ENCODE measurements around the gene ELAPOR1.

Gene ELAPOR1

DNA sequence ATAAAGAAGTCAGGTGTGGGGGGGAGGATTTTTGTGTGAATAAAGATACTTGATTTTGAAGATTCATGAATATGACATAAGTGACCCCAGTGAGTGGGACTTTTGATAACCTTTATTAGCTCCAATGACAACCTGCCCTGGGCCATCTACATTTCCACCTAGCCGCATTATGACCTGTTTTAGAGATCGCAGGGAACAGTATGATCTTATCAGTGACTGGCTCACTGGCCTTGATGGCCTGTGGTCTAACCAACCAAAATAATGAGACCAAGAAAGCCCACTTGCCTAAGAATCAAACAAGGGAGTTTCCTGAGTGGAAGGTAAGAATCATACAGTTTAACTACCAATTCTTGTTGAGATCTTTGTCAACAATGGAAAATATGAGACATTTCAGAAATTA is 1.8 kb downstream of the ELAPOR1 start:
- no peak overlapping the region for H3K4me3 ChIP-seq (replicated peaks; ENCODE audit: insufficient read depth, low read length)
- H3K27me3 ChIP-seq (ENCODE audit: insufficient read depth, poor library complexity, severe bottlenecking) = peaks cover 19% of the 10 kb centered on the region
- no peak for DNase-seq (ENCODE audit: low read depth in 1 of 2, low spot score in 1 of 2)
- TF ChIP-seq POLR2AphosphoS5 (IDR thresholded peaks at IDR 0.05; ENCODE audit: low read depth) (no peak), SPI1 (IDR thresholded peaks at IDR 0.05; ENCODE audit: borderline replicate concordance, low read depth) (no peak), GABPA (IDR thresholded peaks at IDR 0.05; ENCODE audit: low read depth) (no peak)
- TF ChIP-seq, protein P1, sequence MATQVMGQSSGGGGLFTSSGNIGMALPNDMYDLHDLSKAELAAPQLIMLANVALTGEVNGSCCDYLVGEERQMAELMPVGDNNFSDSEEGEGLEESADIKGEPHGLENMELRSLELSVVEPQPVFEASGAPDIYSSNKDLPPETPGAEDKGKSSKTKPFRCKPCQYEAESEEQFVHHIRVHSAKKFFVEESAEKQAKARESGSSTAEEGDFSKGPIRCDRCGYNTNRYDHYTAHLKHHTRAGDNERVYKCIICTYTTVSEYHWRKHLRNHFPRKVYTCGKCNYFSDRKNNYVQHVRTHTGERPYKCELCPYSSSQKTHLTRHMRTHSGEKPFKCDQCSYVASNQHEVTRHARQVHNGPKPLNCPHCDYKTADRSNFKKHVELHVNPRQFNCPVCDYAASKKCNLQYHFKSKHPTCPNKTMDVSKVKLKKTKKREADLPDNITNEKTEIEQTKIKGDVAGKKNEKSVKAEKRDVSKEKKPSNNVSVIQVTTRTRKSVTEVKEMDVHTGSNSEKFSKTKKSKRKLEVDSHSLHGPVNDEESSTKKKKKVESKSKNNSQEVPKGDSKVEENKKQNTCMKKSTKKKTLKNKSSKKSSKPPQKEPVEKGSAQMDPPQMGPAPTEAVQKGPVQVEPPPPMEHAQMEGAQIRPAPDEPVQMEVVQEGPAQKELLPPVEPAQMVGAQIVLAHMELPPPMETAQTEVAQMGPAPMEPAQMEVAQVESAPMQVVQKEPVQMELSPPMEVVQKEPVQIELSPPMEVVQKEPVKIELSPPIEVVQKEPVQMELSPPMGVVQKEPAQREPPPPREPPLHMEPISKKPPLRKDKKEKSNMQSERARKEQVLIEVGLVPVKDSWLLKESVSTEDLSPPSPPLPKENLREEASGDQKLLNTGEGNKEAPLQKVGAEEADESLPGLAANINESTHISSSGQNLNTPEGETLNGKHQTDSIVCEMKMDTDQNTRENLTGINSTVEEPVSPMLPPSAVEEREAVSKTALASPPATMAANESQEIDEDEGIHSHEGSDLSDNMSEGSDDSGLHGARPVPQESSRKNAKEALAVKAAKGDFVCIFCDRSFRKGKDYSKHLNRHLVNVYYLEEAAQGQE (IDR thresholded peaks at IDR 0.05; ENCODE audit: insufficient replicate concordance, low read depth) = no peak
- TF ChIP-seq, protein P2, sequence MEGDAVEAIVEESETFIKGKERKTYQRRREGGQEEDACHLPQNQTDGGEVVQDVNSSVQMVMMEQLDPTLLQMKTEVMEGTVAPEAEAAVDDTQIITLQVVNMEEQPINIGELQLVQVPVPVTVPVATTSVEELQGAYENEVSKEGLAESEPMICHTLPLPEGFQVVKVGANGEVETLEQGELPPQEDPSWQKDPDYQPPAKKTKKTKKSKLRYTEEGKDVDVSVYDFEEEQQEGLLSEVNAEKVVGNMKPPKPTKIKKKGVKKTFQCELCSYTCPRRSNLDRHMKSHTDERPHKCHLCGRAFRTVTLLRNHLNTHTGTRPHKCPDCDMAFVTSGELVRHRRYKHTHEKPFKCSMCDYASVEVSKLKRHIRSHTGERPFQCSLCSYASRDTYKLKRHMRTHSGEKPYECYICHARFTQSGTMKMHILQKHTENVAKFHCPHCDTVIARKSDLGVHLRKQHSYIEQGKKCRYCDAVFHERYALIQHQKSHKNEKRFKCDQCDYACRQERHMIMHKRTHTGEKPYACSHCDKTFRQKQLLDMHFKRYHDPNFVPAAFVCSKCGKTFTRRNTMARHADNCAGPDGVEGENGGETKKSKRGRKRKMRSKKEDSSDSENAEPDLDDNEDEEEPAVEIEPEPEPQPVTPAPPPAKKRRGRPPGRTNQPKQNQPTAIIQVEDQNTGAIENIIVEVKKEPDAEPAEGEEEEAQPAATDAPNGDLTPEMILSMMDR (IDR thresholded peaks at IDR 0.05; ENCODE audit: insufficient read depth, low read length) = no peak
- H3K27ac ChIP-seq (replicated peaks) = no peak overlapping the region

DNA sequence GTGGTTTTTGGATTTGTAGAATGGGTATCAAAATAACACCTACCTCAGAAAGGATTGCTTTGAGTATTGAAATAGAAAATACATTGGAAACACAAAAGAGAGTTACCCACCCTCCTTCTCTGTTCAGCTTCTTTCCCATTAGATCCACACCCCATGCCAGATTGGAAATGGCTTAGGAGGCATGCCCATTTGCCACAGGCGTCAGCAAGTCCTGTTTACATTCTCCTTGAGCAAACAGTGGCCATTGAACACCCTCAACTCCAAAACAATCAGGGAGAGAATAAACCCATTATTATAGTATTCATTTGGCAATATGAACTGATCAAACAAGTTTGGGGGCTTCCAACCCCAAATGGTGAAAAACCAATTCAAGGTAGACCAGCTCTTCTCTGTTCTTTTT is 2.4 kb downstream of the ELAPOR1 start:
- no peak for DNase-seq (ENCODE audit: low read depth in 1 of 2, low spot score in 1 of 2)
- Histone ChIP-seq H3K4me3 (replicated peaks; ENCODE audit: insufficient read depth, low read length) (no peak overlapping the region), H3K27me3 (ENCODE audit: insufficient read depth, poor library complexity, severe bottlenecking) (peaks cover 19% of the 10 kb centered on the region), H3K27ac (replicated peaks) (no peak overlapping the region)
- TF ChIP-seq, protein P2 (IDR thresholded peaks at IDR 0.05; ENCODE audit: insufficient read depth, low read length) = no peak
- no peak for TF ChIP-seq POLR2AphosphoS5 (IDR thresholded peaks at IDR 0.05; ENCODE audit: low read depth)
- no peak for TF ChIP-seq GABPA (IDR thresholded peaks at IDR 0.05; ENCODE audit: low read depth)
- no peak for TF ChIP-seq SPI1 (IDR thresholded peaks at IDR 0.05; ENCODE audit: borderline replicate concordance, low read depth)
- TF ChIP-seq, protein P1 (IDR thresholded peaks at IDR 0.05; ENCODE audit: insufficient replicate concordance, low read depth) = no peak

DNA sequence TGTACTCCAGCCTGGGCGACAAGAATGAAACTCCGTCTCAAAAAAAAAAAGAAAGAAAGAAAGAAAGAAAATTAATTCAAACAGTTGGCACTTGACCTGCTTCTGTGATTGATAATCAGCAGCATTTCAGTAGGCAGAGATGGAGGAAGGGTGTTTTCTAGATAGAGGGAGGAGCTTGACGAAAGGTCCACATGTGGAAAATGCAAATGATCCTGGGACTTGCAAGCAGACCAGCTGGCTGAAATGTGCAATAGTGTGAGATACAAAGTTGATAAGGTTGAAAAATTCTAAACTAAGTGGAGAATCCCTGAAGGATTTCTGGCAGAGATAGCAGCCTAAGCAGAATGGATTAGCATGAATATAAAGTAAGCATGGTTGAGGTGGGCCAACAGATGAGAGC is 4.2 kb downstream of the ELAPOR1 start:
- DNase-seq (ENCODE audit: low read depth in 1 of 2, low spot score in 1 of 2) = no peak
- no peak for TF ChIP-seq GABPA (IDR thresholded peaks at IDR 0.05; ENCODE audit: low read depth)
- no peak for TF ChIP-seq POLR2AphosphoS5 (IDR thresholded peaks at IDR 0.05; ENCODE audit: low read depth)
- no peak for TF ChIP-seq SPI1 (IDR thresholded peaks at IDR 0.05; ENCODE audit: borderline replicate concordance, low read depth)
- H3K4me3 ChIP-seq (replicated peaks; ENCODE audit: insufficient read depth, low read length) = no peak overlapping the region
- no peak overlapping the region for H3K27ac ChIP-seq (replicated peaks)
- H3K27me3 ChIP-seq (ENCODE audit: insufficient read depth, poor library complexity, severe bottlenecking) = peaks cover 18% of the 10 kb centered on the region

DNA sequence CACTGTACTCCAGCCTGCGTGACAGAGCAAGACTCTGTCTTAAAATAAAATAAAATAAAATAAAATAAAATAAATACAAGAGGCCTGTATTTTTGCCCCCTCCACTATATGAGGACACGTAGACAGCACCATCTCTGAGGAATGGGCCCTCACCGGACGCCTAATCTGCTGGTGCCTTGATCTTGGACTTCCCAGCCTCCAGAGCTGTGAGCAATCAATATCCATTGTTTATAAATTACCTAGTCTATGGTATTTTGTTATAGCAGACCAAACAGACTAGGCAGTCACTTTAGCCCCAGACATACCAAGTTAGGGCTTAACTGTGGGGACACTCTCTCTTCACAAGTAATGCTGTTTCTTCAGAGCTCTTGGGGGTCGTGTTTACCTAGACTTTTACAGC is 6.4 kb downstream of the ELAPOR1 start:
- DNase-seq (ENCODE audit: low read depth in 1 of 2, low spot score in 1 of 2) = no peak
- no peak overlapping the region for H3K4me3 ChIP-seq (replicated peaks; ENCODE audit: insufficient read depth, low read length)
- TF ChIP-seq, protein P1 (IDR thresholded peaks at IDR 0.05; ENCODE audit: insufficient replicate concordance, low read depth) = no peak
- TF ChIP-seq POLR2AphosphoS5 (IDR thresholded peaks at IDR 0.05; ENCODE audit: low read depth) (no peak), SPI1 (IDR thresholded peaks at IDR 0.05; ENCODE audit: borderline replicate concordance, low read depth) (no peak), GABPA (IDR thresholded peaks at IDR 0.05; ENCODE audit: low read depth) (no peak)
- TF ChIP-seq, protein P2 (IDR thresholded peaks at IDR 0.05; ENCODE audit: insufficient read depth, low read length) = no peak
- H3K27me3 ChIP-seq (ENCODE audit: insufficient read depth, poor library complexity, severe bottlenecking) = no peaks in the 10 kb centered on the region
- no peak overlapping the region for H3K27ac ChIP-seq (replicated peaks)

Data from HL-60 (cell line).